Measurements from ENCODE around the gene PARD3. TPM values are rescaled to one million over a fixed set of nuclear protein-coding genes. Genes with fewer than 3 reads are reported as not detected.

Gene PARD3
- polyA plus RNA-seq, 1 donor from 2014 or later = 12.4 TPM

GRCh38 chr10:34523017-34523767 lies 291.9 kb downstream of the PARD3 start:
- no peaks in the 10 kb centered on the region for H3K36me3 ChIP-seq (ENCODE audit: insufficient read depth, low read length)
- no peaks in the 10 kb centered on the region for H3K27me3 ChIP-seq (ENCODE audit: insufficient read depth, low read depth, low read length)
- no peaks in the 10 kb centered on the region for H4K20me1 ChIP-seq (ENCODE audit: insufficient read depth)
- H3K9me2 ChIP-seq (ENCODE audit: insufficient read depth, low read length) = no peaks in the 10 kb centered on the region
- TF ChIP-seq CTCF (IDR thresholded peaks at IDR 0.05; ENCODE audit: poor library complexity, severe bottlenecking) = no peak
- no peak for TF ChIP-seq EP300 (conservative IDR thresholded peaks at IDR 0.05; ENCODE audit: poor library complexity, severe bottlenecking)
- no peak for TF ChIP-seq SMC3 (conservative IDR thresholded peaks at IDR 0.05; ENCODE audit: poor library complexity)
- TF ChIP-seq MXI1 (conservative IDR thresholded peaks at IDR 0.05; ENCODE audit: poor library complexity, severe bottlenecking) = no peak
- no peak for TF ChIP-seq RAD21 (conservative IDR thresholded peaks at IDR 0.05)
- no peak for TF ChIP-seq TAF1 (IDR thresholded peaks at IDR 0.05; ENCODE audit: low read depth)
- no peak for TF ChIP-seq REST (IDR thresholded peaks at IDR 0.05; ENCODE audit: borderline replicate concordance)
- TF ChIP-seq EZH2 (IDR thresholded peaks at IDR 0.05; ENCODE audit: borderline replicate concordance, insufficient read depth, low read length, poor library complexity, severe bottlenecking) = no peak
- TF ChIP-seq POLR2AphosphoS5 (IDR thresholded peaks at IDR 0.05) = no peak
- no peak overlapping the region for H3K4me3 ChIP-seq (ENCODE audit: low read length)
- H2AFZ ChIP-seq (ENCODE audit: low read depth, low read length) = no peak overlapping the region
- no peak overlapping the region for H3K9ac ChIP-seq (ENCODE audit: low read length)
- no peak overlapping the region for H3K4me2 ChIP-seq (ENCODE audit: low read length)
- peaks cover 3% of the 10 kb centered on the region for H3F3A ChIP-seq (ENCODE audit: insufficient read depth, low read length, poor library complexity, severe bottlenecking)
- no peaks in the 10 kb centered on the region for H3K9me3 ChIP-seq (ENCODE audit: low read length)
- H3K27ac ChIP-seq (ENCODE audit: low read length) = no peak overlapping the region
- peaks cover 4% of the 10 kb centered on the region for H3K79me2 ChIP-seq (replicated peaks; ENCODE audit: insufficient read depth, low read length)

GRCh38 chr10:34522546-34522945 lies 292.6 kb downstream of the PARD3 start:
- no peaks in the 10 kb centered on the region for H3K36me3 ChIP-seq (ENCODE audit: insufficient read depth, low read length)
- H3K27ac ChIP-seq (ENCODE audit: low read length) = no peak overlapping the region
- TF ChIP-seq EZH2 (IDR thresholded peaks at IDR 0.05; ENCODE audit: borderline replicate concordance, insufficient read depth, low read length, poor library complexity, severe bottlenecking) (no peak), SMC3 (conservative IDR thresholded peaks at IDR 0.05; ENCODE audit: poor library complexity) (peak; percentile 29), CTCF (IDR thresholded peaks at IDR 0.05; ENCODE audit: poor library complexity, severe bottlenecking) (peak; percentile 38)
- H3K4me3 ChIP-seq (ENCODE audit: low read length) = no peak overlapping the region
- H3F3A ChIP-seq (ENCODE audit: insufficient read depth, low read length, poor library complexity, severe bottlenecking) = peaks cover 3% of the 10 kb centered on the region
- peaks cover 5% of the 10 kb centered on the region for H3K79me2 ChIP-seq (replicated peaks; ENCODE audit: insufficient read depth, low read length)
- H3K27me3 ChIP-seq (ENCODE audit: insufficient read depth, low read depth, low read length) = no peaks in the 10 kb centered on the region
- no peak overlapping the region for H3K4me2 ChIP-seq (ENCODE audit: low read length)
- H2AFZ ChIP-seq (ENCODE audit: low read depth, low read length) = no peak overlapping the region
- H3K9me3 ChIP-seq (ENCODE audit: low read length) = no peaks in the 10 kb centered on the region
- H3K9me2 ChIP-seq (ENCODE audit: insufficient read depth, low read length) = no peaks in the 10 kb centered on the region
- no peaks in the 10 kb centered on the region for H4K20me1 ChIP-seq (ENCODE audit: insufficient read depth)
- H3K9ac ChIP-seq (ENCODE audit: low read length) = no peak overlapping the region
